DMS 273 treated with DMSO at 0.1 percent for 48 hours (cell line): Measurements from ENCODE around the gene CYLD.
A peak's percentile ranks its signal among the peaks of the same experiment; 100 is the strongest.

ENCODE experiments used
- DNase-seq: peaks from one replicate; lab custom pipeline; 2025; lab: John Stamatoyannopoulos, UW

Gene CYLD

DNA sequence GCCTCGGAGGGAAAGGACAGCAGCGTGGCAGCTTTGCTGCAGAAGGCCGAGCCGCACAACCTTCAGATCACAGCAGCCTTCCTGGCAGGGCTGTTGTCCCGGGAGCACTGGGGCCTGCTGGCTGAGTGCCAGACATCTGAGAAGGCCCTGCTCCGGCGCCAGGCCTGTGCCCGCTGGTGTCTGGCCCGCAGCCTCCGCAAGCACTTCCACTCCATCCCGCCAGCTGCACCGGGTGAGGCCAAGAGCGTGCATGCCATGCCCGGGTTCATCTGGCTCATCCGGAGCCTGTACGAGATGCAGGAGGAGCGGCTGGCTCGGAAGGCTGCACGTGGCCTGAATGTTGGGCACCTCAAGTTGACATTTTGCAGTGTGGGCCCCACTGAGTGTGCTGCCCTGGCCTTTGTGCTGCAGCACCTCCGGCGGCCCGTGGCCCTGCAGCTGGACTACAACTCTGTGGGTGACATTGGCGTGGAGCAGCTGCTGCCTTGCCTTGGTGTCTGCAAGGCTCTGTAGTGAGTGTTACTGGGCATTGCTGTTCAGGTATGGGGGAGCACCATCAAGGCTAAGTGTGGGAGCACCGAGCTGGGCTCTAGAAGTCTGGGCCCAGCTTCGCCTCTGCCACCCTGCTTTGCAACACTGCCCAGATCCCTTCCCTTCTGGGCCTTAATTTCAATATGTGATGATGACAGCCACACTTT, 29.9 kb upstream of the CYLD start:
- peak; percentile 82 for DNase-seq

GRCh38 chr16:50712560-50712898, 29.4 kb upstream of the CYLD start:
- DNase-seq: no peak

DNA sequence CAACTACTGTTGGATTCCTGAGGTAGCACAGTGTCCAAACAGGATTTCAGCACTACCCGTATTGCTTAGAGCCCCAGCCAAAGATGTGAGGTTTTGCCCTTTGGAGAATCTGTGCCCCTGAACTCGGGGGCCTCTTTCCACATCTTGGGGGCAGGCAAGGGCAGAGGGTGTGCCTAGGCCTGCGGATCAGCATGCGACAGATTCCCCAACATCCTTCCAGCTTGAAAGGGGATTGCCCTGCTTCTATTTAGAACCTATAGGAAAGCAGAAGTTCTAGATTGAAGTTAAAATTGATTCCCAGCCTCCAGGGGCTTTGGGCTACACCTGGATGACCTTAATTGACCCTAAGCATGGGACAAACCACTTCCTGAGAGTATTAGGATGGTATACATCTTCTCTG, 28.9 kb upstream of the CYLD start:
- no peak for DNase-seq

DNA sequence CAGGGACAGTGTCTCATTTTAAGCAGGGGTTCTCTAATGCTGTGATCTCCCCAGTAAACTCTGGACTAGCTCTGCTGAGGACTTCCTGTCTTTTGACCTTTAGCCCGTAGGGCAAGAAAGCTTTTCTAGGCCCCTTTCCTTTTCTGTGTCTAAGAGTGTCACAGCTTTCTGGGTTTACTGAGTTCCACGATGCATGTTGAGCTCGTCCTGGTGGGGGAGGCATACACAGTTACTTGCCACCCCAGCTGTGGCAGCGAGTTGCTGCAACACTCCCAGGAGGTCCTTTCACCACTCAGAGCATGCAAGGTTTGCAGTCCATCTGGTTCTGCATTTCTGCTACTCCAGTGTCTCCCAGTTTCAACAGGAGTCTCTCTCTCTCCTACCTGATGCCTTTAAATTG, 24.8 kb upstream of the CYLD start:
- DNase-seq: no peak

DNA sequence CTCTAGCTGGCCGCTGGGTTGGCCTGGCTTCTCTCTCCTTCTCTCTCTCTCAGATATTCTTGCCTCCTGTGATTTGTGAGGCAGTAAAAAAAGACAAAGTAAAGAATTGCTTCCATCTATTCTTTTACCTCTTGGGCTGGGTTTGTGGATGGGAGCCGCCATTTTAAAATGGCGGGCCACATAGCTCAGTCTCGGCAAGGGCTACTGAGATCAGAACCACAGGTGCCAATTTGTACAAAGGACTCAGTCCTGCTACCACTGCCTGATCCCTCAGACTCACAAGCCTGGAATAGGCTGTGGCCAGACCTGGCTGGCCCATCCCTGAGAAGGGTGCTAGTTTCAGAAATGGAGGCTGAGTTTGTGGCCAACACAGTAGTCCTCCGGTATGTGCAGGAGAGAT, 24.4 kb upstream of the CYLD start:
- no peak for DNase-seq

GRCh38 chr16:50718061-50718760, 23.7 kb upstream of the CYLD start:
- no peak for DNase-seq

GRCh38 chr16:50718761-50719400, 23.0 kb upstream of the CYLD start:
- DNase-seq: no peak

DNA sequence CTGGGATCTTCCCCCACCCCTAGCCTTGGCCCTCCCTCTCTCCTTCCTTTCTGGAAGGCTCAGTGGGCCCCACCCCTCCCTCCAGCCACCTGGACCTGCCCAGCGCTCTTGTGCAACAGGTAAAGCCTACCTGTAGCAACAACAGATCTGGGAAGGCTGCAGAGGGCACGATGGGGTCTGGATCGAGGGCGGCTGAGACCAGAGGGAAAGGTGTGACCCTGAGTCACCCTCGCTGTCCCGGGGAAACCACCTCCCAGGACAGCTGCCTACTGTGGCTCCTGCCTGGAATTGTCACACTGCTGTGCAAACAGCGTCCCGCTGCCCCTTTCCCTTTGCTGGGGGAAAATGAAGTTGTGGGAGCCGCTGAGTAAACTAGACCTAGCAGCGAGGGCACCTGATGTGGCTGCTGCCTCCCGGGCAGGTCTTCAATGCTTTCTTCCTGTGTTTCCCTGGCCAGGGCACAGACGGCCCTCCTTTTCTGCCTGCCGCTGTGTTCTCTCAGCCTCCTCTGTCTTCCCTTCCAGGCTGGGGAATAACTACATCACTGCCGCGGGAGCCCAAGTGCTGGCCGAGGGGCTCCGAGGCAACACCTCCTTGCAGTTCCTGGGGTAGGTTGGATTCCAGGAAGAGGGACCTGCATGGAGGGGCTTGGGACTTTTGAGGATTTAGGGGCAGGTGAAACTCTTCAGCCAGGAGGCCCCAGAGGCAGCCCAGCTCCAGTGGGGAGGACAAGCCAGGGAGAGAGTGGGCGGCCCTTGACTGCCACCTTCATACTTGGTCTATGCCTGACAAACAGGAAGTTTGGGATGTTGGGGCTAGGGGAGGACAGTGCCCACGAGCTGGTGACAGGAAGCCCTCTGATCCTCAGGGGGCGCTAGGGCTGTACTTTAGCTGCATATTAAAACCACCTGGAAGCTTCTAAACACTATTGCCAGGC, 22.2 kb upstream of the CYLD start:
- no peak for DNase-seq

GRCh38 chr16:50721549-50722404, 20.1 kb upstream of the CYLD start:
- DNase-seq: no peak

DNA sequence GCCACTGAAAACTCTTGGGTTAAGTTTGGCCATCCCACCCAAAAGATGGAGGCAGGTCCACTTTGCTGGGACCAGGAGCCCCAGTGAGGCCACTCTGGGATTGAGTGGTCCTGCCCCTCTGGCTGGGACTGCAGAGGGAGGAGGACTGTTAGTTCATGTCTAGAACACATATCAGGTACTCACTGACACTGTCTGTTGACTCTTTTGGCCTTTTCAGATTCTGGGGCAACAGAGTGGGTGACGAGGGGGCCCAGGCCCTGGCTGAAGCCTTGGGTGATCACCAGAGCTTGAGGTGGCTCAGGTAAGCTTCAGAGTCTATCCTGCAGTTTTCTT, 19.5 kb upstream of the CYLD start:
- DNase-seq: no peak

GRCh38 chr16:50722960-50723359, 18.9 kb upstream of the CYLD start:
- DNase-seq: no peak

DNA sequence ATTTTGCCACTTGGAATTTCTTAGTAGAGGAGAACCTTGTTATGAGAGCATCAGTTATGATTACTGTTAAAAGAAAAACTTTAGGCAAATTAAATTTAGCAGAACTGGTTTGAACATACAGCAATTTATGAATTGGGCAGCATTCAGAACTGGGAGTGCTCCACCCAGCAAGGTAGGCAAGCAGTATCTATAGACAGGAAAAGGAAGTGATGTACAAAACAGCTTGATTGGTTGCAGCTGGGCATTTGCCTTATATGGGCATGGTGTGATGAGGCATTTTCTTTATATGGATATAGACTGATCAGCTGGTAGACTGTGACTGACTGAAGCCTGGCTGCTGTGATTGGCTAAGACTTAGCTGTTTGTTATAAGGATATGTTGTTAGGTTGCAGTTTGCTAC, 17.6 kb upstream of the CYLD start:
- no peak for DNase-seq

GRCh38 chr16:50731130-50731988, 10.5 kb upstream of the CYLD start:
- DNase-seq: no peak

- DNase-seq: no peak
Measured at GRCh38 chr16:50731989-50732832, 9.7 kb upstream of the CYLD start.

- DNase-seq: no peak
Measured at GRCh38 chr16:50733468-50733867, 8.4 kb upstream of the CYLD start.

DNA sequence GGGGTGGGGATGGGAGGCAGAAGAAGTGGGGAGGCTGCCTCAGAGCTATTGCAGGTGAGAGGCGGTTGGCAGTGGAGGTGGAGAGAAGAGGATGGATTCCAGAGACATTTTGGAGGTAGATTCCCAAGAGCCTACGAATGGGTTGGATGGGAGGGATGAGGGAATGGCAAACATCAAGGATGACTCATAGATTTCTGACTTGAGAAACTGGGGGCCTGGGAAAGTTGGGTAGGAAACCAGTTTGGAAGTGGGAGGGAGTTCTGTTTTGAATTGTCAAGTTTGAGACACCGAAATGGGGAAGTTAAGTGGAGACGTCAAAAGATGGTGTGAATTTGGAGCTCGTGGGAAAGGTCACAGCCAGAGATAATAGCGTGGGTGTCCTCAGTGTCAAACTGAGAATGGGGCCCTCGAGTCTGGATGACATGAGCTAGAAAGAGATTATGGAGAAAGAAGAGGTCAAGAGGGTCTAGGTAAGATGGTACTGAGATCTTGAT, 6.2 kb upstream of the CYLD start:
- DNase-seq: no peak

GRCh38 chr16:50736448-50736847, 5.4 kb upstream of the CYLD start:
- DNase-seq: no peak

DNA sequence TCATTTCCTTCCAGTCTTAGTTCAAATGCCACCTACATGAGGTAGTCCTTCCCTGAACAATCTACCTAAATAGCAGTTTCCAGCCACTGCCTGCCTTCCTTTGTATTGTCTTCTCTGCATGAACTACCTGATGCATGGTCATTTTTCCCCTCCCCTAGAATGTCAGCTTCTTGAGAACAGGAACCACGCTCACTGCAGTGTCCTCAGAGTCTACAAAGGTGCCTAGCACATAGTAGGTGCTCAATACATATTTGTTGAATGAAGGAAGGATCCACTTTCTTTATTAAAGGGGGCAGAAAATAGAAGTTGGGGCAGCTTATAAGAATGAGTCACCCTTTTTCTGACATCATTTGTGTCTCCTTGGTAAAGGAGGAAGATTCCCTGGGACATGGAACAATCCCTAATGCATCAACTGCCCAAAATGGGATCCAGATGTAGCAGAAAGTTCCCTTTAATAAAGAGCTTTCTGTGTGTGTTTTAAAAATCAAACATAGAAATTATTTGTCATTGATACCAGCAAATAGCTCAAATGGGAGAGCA, 4.4 kb upstream of the CYLD start:
- DNase-seq: no peak

DNA sequence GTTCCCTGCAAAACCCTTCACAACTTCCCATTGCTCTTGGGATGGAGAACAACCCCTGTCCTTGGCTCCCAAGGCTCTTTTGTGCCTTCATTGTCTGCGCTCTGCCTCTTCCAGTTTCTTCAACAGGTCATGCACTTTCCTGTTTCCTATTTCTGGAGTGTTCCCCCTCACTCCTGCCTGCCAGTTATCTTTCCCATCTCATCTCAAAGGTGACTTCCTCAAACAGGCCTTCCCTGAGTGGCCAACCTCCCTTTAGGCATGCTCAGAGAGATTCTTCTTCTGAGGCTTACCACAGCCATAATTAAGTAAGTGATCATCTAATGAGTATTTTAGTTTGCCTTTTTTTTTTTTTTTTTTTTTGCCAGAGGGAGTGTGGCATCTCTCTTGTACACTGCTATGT, 2.9 kb upstream of the CYLD start:
- DNase-seq: no peak
